Smooth muscle cell (in vitro differentiated cells): ENCODE results near the gene UNC119B. TPM values are rescaled to one million over a fixed set of nuclear protein-coding genes. Genes with fewer than 3 reads are reported as not detected.
A peak's percentile ranks its signal among the peaks of the same experiment; 100 is the strongest.

ENCODE experiments used
- DNase-seq: peaks from one replicate; lab custom pipeline; 2025; ENCODE audit not compliant: unreplicated experiment; lab: John Stamatoyannopoulos, UW
- H2AFZ ChIP-seq: fragments of 200-600 bp; sonication (generic); 2 replicates; pipeline ENCODE4 v1.6.0; 2016; ENCODE audit warnings: antibody characterized with exemption, low read depth, mild to moderate bottlenecking
- H3F3A ChIP-seq: fragments of 200-600 bp; sonication (generic); 2 replicates; pipeline ENCODE4 v1.6.0; 2017; ENCODE audit warnings: antibody characterized with exemption, low read depth
- H3K27ac ChIP-seq: fragments of 200-600 bp; sonication (generic); 2 replicates; pipeline ENCODE4 v1.5.1; 2016; ENCODE audit warnings: low read depth, mild to moderate bottlenecking
- H3K27me3 ChIP-seq: fragments of 200-600 bp; sonication (generic); 2 replicates; pipeline ENCODE4 v1.6.1; 2016; ENCODE audit warnings: low read depth, mild to moderate bottlenecking
- H3K36me3 ChIP-seq: fragments of 200-600 bp; sonication (generic); 2 replicates; pipeline ENCODE4 v1.5.1; 2016; ENCODE audit warnings: low read depth
- H3K4me1 ChIP-seq: fragments of 200-600 bp; sonication (generic); 2 replicates; pipeline ENCODE4 v1.5.1; 2016; ENCODE audit warnings: low read depth
- H3K4me2 ChIP-seq: fragments of 200-600 bp; sonication (generic); 2 replicates; pipeline ENCODE4 v1.6.0; 2016; ENCODE audit warnings: mild to moderate bottlenecking
- H3K4me3 ChIP-seq: fragments of 200-600 bp; sonication (generic); 2 replicates; pipeline ENCODE4 v1.5.1; 2016; ENCODE audit warnings: mild to moderate bottlenecking
- H3K79me2 ChIP-seq: fragments of 200-600 bp; sonication (generic); 2 replicates; pipeline ENCODE4 v1.6.0; 2016; ENCODE audit warnings: low read depth, mild to moderate bottlenecking
- H3K9ac ChIP-seq: fragments of 200-600 bp; sonication (generic); 2 replicates; pipeline ENCODE4 v1.6.0; 2016; ENCODE audit warnings: low read depth
- H3K9me3 ChIP-seq: fragments of 200-600 bp; sonication (generic); replicated peaks from 2 replicates; pipeline ENCODE4 v1.5.1; 2016; ENCODE audit warnings: low read depth
- H4K20me1 ChIP-seq: fragments of 200-600 bp; sonication (generic); 2 replicates; pipeline ENCODE4 v1.6.0; 2016; ENCODE audit warnings: low read depth
- CTCF ChIP-seq: fragments of 200-600 bp; sonication (generic); IDR thresholded peaks from 2 replicates; pipeline ENCODE4 v1.5.1; 2017; ENCODE audit warnings: borderline replicate concordance, mild to moderate bottlenecking, antibody characterized with exemption; ENCODE audit not compliant: insufficient read depth, poor library complexity, severe bottlenecking
- WGBS: methylation state at CpG from one replicate; pipeline ENCODE4 v1.1.7; 2016; ENCODE audit warnings: low lambda C conversion rate; 5-methylcytosine and 5-hydroxymethylcytosine counted together
- polyA plus RNA-seq: library from polyadenylated mRNA; unstranded; fragments of >200 nt; fragmentation: Nextera tagmentation; extraction: Ambion mirVana; gene quantifications from 2 replicates; pipeline ENCODE4 v1.2.1, GENCODE V29; 2016
- total RNA-seq: library from RNA; depleted of rRNA; stranded (reverse); fragments of >200 nt; gene quantifications from 2 replicates; pipeline ENCODE4 v1.2.3, GENCODE V29; 2014

UNC119B gene
- total and polyA plus RNA-seq, 2 experiments from 2014 or later = 9.8 to 18.9 TPM

GRCh38 chr12:120720234-120720986 lies 10.2 kb downstream of the UNC119B start:
- Histone ChIP-seq H3K4me2 (peak overlapping the region; percentile 8), H3K79me2 (no peaks in the 10 kb centered on the region), H3K27ac (peak overlapping the region; percentile 49), H4K20me1 (peaks cover 26% of the 10 kb centered on the region), H3K27me3 (no peaks in the 10 kb centered on the region), H3K36me3 (peaks cover 6% of the 10 kb centered on the region), H3K9me3 (no peaks in the 10 kb centered on the region), H3K9ac (no peak overlapping the region), H3F3A (no peaks in the 10 kb centered on the region), H2AFZ (no peak overlapping the region), H3K4me3 (no peak overlapping the region), H3K4me1 (peaks cover 7% of the 10 kb centered on the region)
- TF ChIP-seq CTCF = no peak
- WGBS = 77% methylated on average over 7 of the region's 7 CpGs
- DNase-seq = no peak

GRCh38 chr12:120720987-120721801 lies 10.9 kb downstream of the UNC119B start:
- no peaks in the 10 kb centered on the region for H3K79me2 ChIP-seq
- H3K9me3 ChIP-seq = no peaks in the 10 kb centered on the region
- H3K4me2 ChIP-seq = no peak overlapping the region
- whole genome bisulfite sequencing = 86% methylated on average over 10 of the region's 10 CpGs
- H3K27ac ChIP-seq = peak overlapping the region; percentile 49
- no peaks in the 10 kb centered on the region for H3K27me3 ChIP-seq
- peaks cover 7% of the 10 kb centered on the region for H3K4me1 ChIP-seq
- DNase-seq = no peak
- peaks cover 20% of the 10 kb centered on the region for H4K20me1 ChIP-seq
- H3K4me3 ChIP-seq = no peak overlapping the region
- peaks cover 6% of the 10 kb centered on the region for H3K36me3 ChIP-seq
- no peak overlapping the region for H3K9ac ChIP-seq
- H3F3A ChIP-seq = no peaks in the 10 kb centered on the region
- no peak for TF ChIP-seq CTCF
- H2AFZ ChIP-seq = no peak overlapping the region

DNA sequence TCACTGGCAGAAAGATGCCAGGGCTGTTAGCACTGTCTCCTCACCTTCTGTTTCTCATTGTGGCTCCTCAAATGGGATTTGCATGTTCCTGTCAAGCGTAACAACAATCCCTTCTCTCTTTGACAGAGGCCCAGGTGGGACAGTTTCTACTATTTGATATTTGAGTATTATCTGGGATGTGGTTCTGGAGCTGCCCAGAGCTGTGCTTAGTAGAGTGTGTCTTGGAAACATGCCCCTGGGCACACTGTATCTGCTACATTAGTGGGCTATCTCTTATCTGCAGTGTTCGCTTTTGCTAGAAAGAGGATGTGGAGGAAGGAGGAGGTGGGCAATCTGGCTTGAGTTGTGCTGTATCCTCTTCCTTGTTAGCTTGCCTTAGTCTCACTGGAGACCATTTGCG lies 11.6 kb downstream of the UNC119B start:
- Histone ChIP-seq H3K9me3 (no peaks in the 10 kb centered on the region), H3K36me3 (peaks cover 6% of the 10 kb centered on the region), H2AFZ (no peak overlapping the region), H3K4me2 (no peak overlapping the region), H3K27me3 (no peaks in the 10 kb centered on the region), H3K79me2 (no peaks in the 10 kb centered on the region), H3K4me1 (peaks cover 7% of the 10 kb centered on the region), H3K4me3 (no peak overlapping the region), H4K20me1 (peaks cover 20% of the 10 kb centered on the region), H3K27ac (no peak overlapping the region), H3K9ac (no peak overlapping the region), H3F3A (no peaks in the 10 kb centered on the region)
- WGBS = 92% methylated on average over 3 of the region's 3 CpGs
- TF ChIP-seq CTCF = no peak
- no peak for DNase-seq
